HepG2 (cell line): ENCODE results near the gene ANKRD37. TPM values are rescaled to one million over a fixed set of nuclear protein-coding genes. Genes with fewer than 3 reads are reported as not detected.

Source experiments
- ARID4A ChIP-seq: sonication (generic); formaldehyde crosslinking; IDR thresholded peaks from 2 replicates; pipeline ENCODE4 v1.5.0; 2020; ENCODE audit warnings: mild to moderate bottlenecking, missing genetic modification reagents, borderline replicate concordance
- CCDC6 ChIP-seq: sonication (generic); formaldehyde crosslinking; IDR thresholded peaks from 2 replicates; pipeline ENCODE4 v1.8.1; 2022; ENCODE audit warnings: mild to moderate bottlenecking, missing genetic modification reagents, moderate library complexity
- CREB1 ChIP-seq, 2 experiments: fragments of 450-650 bp in 1 of 2; IDR thresholded peaks; 2 replicates each; pipeline ENCODE4 v1.6.1; 2016 to 2017; ENCODE audit warnings: control low read depth in 1 of 2, mild to moderate bottlenecking in 1 of 2, missing compliant biosample characterization in 1 of 2, missing genetic modification characterization in 1 of 2
- KAT8 ChIP-seq: IDR thresholded peaks from 2 replicates; pipeline ENCODE4 v1.6.1; 2016; ENCODE audit warnings: missing genetic modification reagents, missing compliant biosample characterization
- NR0B2 ChIP-seq: sonication (generic); formaldehyde crosslinking; IDR thresholded peaks from 2 replicates; pipeline ENCODE4 v1.4.0; 2020; ENCODE audit warnings: mild to moderate bottlenecking, missing genetic modification reagents
- PITX1 ChIP-seq: sonication (generic); formaldehyde crosslinking; IDR thresholded peaks from 2 replicates; pipeline ENCODE4 v1.5.1; 2020; ENCODE audit warnings: mild to moderate bottlenecking, missing genetic modification reagents
- STAG1 ChIP-seq: sonication (generic); formaldehyde crosslinking; IDR thresholded peaks from 2 replicates; pipeline ENCODE4 v1.4.0; 2020; ENCODE audit warnings: missing genetic modification reagents
- ZNF274 ChIP-seq: sonication (generic); formaldehyde crosslinking; IDR thresholded peaks from 2 replicates; pipeline ENCODE4 v1.5.1; 2020; ENCODE audit warnings: mild to moderate bottlenecking, missing genetic modification reagents
- ZNF414 ChIP-seq: sonication (generic); formaldehyde crosslinking; IDR thresholded peaks from 2 replicates; pipeline ENCODE4 v1.5.0; 2020; ENCODE audit warnings: missing genetic modification reagents
- ZNF543 ChIP-seq: sonication (generic); formaldehyde crosslinking; IDR thresholded peaks from 2 replicates; pipeline ENCODE4 v1.4.0; 2020; ENCODE audit warnings: mild to moderate bottlenecking, missing genetic modification reagents
- ZNF816 ChIP-seq: sonication (generic); formaldehyde crosslinking; IDR thresholded peaks from 2 replicates; pipeline ENCODE4 v1.8.0; 2022; ENCODE audit warnings: missing genetic modification reagents, mild to moderate bottlenecking, borderline replicate concordance
- ZSCAN5A ChIP-seq: sonication (generic); formaldehyde crosslinking; IDR thresholded peaks from 2 replicates; pipeline ENCODE4 v1.8.0; 2022; ENCODE audit warnings: mild to moderate bottlenecking, missing genetic modification reagents, borderline replicate concordance
- polyA plus RNA-seq, 8 experiments: library from polyadenylated mRNA; depleted of rRNA in 3 of 8; stranded (reverse) in 7 of 8; unstranded in 1 of 8; fragments of >200 nt; fragmentation: Illumina TruSeq in 4 of 8; extraction: Trizol in 4 of 8; gene quantifications; 2 replicates each; pipeline versions ENCODE4 v1.2.1 to v1.2.3, GENCODE V29; 2011 to 2016; ENCODE audit warnings: low read depth in 4 of 8, missing spikeins in 1 of 8, mixed read lengths in 1 of 8; ENCODE audit not compliant: insufficient read depth in 1 of 8
- total RNA-seq, 5 experiments: library from RNA; depleted of rRNA; stranded (reverse); fragments of >200 nt; fragmentation: Illumina TruSeq; extraction: Trizol; gene quantifications; 2 replicates each; pipeline ENCODE4 v1.2.3, GENCODE V29; 2016; ENCODE audit warnings: low read depth in 1 of 5
- TF ChIP-seq, protein P1 (sequence below): sonication (generic); formaldehyde crosslinking; IDR thresholded peaks from 2 replicates; pipeline ENCODE4 v1.4.0; 2020; ENCODE audit warnings: mild to moderate bottlenecking, missing genetic modification reagents

The ANKRD37 gene
- total and polyA plus RNA-seq, 2 of the 13 experiments (the other 11 are each of a cell fraction or from before 2014, with no cell fraction given), result 2.2 to 51.4 TPM

- peak; percentile 98 for TF ChIP-seq ARID4A (CRISPR knock-in tag)
- TF ChIP-seq ZNF816, result no peak
- no peak; the same call in 1 of the 2 replicates for TF ChIP-seq ZNF543 (CRISPR knock-in tag)
- peak; percentile 4; the same call in 1 of the 2 replicates for TF ChIP-seq ZSCAN5A (CRISPR knock-in tag)
- peak; percentile 100 for TF ChIP-seq CREB1 (IDR thresholded peaks at IDR 0.05)
- peak; percentile 99 for TF ChIP-seq CREB1 (CRISPR knock-in tag; IDR thresholded peaks at IDR 0.05)
- peak; percentile 10; the same call in 1 of the 2 replicates for TF ChIP-seq ZNF274 (CRISPR knock-in tag)
- peak; percentile 52; the same call in 1 of the 2 replicates for TF ChIP-seq CCDC6 (CRISPR knock-in tag)
- TF ChIP-seq, protein P1, sequence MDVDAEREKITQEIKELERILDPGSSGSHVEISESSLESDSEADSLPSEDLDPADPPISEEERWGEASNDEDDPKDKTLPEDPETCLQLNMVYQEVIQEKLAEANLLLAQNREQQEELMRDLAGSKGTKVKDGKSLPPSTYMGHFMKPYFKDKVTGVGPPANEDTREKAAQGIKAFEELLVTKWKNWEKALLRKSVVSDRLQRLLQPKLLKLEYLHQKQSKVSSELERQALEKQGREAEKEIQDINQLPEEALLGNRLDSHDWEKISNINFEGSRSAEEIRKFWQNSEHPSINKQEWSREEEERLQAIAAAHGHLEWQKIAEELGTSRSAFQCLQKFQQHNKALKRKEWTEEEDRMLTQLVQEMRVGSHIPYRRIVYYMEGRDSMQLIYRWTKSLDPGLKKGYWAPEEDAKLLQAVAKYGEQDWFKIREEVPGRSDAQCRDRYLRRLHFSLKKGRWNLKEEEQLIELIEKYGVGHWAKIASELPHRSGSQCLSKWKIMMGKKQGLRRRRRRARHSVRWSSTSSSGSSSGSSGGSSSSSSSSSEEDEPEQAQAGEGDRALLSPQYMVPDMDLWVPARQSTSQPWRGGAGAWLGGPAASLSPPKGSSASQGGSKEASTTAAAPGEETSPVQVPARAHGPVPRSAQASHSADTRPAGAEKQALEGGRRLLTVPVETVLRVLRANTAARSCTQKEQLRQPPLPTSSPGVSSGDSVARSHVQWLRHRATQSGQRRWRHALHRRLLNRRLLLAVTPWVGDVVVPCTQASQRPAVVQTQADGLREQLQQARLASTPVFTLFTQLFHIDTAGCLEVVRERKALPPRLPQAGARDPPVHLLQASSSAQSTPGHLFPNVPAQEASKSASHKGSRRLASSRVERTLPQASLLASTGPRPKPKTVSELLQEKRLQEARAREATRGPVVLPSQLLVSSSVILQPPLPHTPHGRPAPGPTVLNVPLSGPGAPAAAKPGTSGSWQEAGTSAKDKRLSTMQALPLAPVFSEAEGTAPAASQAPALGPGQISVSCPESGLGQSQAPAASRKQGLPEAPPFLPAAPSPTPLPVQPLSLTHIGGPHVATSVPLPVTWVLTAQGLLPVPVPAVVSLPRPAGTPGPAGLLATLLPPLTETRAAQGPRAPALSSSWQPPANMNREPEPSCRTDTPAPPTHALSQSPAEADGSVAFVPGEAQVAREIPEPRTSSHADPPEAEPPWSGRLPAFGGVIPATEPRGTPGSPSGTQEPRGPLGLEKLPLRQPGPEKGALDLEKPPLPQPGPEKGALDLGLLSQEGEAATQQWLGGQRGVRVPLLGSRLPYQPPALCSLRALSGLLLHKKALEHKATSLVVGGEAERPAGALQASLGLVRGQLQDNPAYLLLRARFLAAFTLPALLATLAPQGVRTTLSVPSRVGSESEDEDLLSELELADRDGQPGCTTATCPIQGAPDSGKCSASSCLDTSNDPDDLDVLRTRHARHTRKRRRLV, result 0 out of 2 replicates have a peak, but pooled peaks have one; percentile 26
- peak; percentile 79 for TF ChIP-seq KAT8 (CRISPR knock-in tag)
- TF ChIP-seq PITX1 (CRISPR knock-in tag), result peak; percentile 79; the same call in 1 of the 2 replicates
- 0 out of 2 replicates have a peak, but pooled peaks have one; percentile 83 for TF ChIP-seq NR0B2 (CRISPR knock-in tag)
- peak; percentile 64; the same call in 1 of the 2 replicates for TF ChIP-seq ZNF414 (CRISPR knock-in tag)
- peak; percentile 13 for TF ChIP-seq STAG1 (CRISPR knock-in tag)
These were observed 29.2 kb downstream of the ANKRD37 start, which contains the start of gene UFSP2 (continued) for GRCh38 chr4:185425647-185426352.
